ENCODE results near the gene FAM89A. TPM values are rescaled to one million over a fixed set of nuclear protein-coding genes. Genes with fewer than 3 reads are reported as not detected.
"Not testable (repeated sequence)": the region's sequence is repeated elsewhere in the genome, so short reads cannot be mapped to it uniquely, and the experiment has no call there.

Gene FAM89A
- total and polyA plus RNA-seq, 9 of the 15 experiments (the other 6 are each of a cell fraction or from before 2014, with no cell fraction given) = 8.7 to 66.2 (median 43.3) TPM

GRCh38 chr1:231047529-231047928 is 7.5 kb upstream of the FAM89A start:
- not testable (repeated sequence) for FAIRE-seq

More at GRCh38 chr1:231047529-231047928, 7.5 kb upstream of the FAM89A start:
- H3K4me2 ChIP-seq (ENCODE audit: insufficient read depth, low read length); H3K4me3 ChIP-seq; H3K9ac ChIP-seq (ENCODE audit: insufficient read depth in 1 of 2, low read depth in 2 of 2, low read length in 2 of 2); H3K27me3 ChIP-seq (ENCODE audit: control insufficient read depth in 2 of 2, insufficient read depth in 2 of 2, low read length in 2 of 2); H3K36me3 ChIP-seq (ENCODE audit: control insufficient read depth, insufficient read depth, low read length); H3K79me2 ChIP-seq (ENCODE audit: control insufficient read depth, insufficient read depth, low read length); H3K9me1 ChIP-seq (ENCODE audit: control insufficient read depth, insufficient read depth, low read length); H4K20me1 ChIP-seq (replicated peaks; ENCODE audit: control insufficient read depth, insufficient read depth, low read length); DNase-seq (ENCODE audit: extremely low read depth in 1 of 4, low spot score in 3 of 4); in situ Hi-C loops (cut with MboI); BruUV-seq (replicated peaks); H3K27ac ChIP-seq (ENCODE audit: extremely low read depth, low read depth, low read length); CTCF ChIA-PET (ENCODE audit: low intra/inter-chr PET ratio); ATAC-seq: not testable (repeated sequence)
- POLR2A ChIA-PET = interaction anchor here (2.0 to 2.6 kb wide), 3 partner anchors 10 to 19 kb away, joined by 11 to 16 read pairs (median 12); no protein-coding TSS in a partner anchor
- intact Hi-C loops (cut with micrococcal nuclease) = loop anchor here (2.0 kb wide), 1 partner anchor 17 kb away; no protein-coding TSS in a partner anchor
- Histone ChIP-seq H3K9me3 (replicated peaks; ENCODE audit: control insufficient read depth, insufficient read depth, low read depth, low read length) (peaks cover 15% of the 10 kb centered on the region), H3K4me1 (replicated peaks in 1 of 2; ENCODE audit: control insufficient read depth in 2 of 2, insufficient read depth in 2 of 2, low read length in 2 of 2) (peaks cover 4 to 39% of the 10 kb centered on the region in 2 experiments), H2AFZ (ENCODE audit: low read depth, low read length) (peak overlapping the region; percentile 42; the same call in 1 of the 2 replicates)
- TF ChIP-seq ZBTB26 (CRISPR knock-in tag; IDR thresholded peaks at IDR 0.05) = peak; percentile 64; the same call in 1 of the 2 replicates
- peak; percentile 80 for TF ChIP-seq HBP1 (CRISPR knock-in tag; IDR thresholded peaks at IDR 0.05)
- TF ChIP-seq ZNF512 (tag; IDR thresholded peaks at IDR 0.05) = 0 out of 2 replicates have a peak, but pooled peaks have one; percentile 14
- 0 out of 2 replicates have a peak, but pooled peaks have one; percentile 17 for TF ChIP-seq DMBX1 (CRISPR knock-in tag; IDR thresholded peaks at IDR 0.05; ENCODE audit: borderline replicate concordance)
- TF ChIP-seq MLLT1 (IDR thresholded peaks at IDR 0.05) = peak in 1 of 2 experiments; percentile 16; a peak in 1 of 4 replicates

Data from K562 (cell line).